ENCODE measurements around the gene CENPX.
A peak's percentile ranks its signal among the peaks of the same experiment; 100 is the strongest.

The CENPX gene

DNA sequence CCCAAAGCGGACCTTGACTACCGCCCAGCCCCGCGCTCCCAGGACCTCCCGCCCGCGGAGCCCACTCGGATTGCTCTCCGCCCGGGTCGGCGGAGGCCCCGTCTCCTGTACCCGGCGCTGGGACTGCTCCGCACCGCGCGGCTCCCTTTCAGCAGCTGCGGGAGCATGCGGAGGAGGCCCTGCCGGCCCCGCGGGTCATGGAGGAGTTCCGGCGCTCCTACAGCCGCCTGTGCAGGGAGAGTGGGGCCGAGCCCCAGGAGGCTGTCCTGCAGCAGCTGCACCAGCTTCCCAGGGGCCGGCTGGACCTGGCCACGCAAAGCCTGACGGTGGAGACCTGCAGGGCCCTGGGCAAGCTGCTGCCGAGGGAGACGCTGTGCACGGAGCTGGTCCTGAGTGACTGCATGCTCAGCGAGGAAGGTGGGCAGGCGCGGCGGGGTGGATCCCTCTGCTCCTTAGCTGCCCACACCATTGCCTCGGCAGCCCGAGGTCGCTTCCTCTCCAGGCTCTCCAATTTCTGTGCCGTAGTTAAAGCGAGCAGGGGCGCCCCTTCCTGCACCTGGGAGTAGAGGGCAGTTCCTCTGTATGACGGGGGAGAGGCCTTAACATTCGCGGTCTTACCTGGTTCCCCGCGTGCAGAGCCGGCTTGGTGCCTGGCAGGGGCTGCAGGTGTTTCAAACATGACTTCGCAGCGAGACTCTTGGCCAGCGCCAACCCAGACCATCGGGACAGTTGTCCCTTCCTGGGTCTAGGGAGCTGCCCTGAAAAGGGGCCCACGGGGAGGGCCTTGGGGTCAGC, 966 bp upstream of the CENPX start:
- peak; percentile 67 for DNase-seq (ENCODE audit: low spot score)

DNA sequence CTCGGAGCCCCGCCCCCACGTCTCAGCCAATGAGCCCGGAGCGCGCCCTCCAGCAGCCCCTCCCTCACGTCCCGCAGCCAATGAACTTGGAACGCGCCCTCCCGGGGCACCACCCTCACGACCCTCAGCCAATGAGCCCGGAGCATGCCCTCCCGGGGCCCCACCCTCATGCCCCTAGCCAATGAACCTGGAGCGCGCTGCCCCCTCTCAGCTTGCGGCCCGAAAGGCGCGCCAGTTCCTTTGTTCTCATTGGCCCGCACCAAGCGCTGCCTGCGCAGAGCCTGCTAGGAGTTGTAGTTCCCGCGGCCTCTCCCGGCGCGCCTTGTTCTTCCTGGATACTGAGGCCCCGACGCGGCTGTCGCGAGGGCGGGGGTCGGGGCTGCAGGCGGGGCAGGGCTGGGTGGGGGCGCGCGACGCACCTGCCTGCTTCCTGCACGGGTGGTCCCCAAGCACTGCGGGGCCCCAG, 336 bp upstream of the CENPX start, which contains the start of gene LRRC45:
Gene LRRC45 (plus strand): TSS at position 325 of the 466 bp plus-strand sequence. CDS start 339 bp downstream, outside the sequence.
- DNase-seq (ENCODE audit: low spot score) = peak; percentile 99

DNA sequence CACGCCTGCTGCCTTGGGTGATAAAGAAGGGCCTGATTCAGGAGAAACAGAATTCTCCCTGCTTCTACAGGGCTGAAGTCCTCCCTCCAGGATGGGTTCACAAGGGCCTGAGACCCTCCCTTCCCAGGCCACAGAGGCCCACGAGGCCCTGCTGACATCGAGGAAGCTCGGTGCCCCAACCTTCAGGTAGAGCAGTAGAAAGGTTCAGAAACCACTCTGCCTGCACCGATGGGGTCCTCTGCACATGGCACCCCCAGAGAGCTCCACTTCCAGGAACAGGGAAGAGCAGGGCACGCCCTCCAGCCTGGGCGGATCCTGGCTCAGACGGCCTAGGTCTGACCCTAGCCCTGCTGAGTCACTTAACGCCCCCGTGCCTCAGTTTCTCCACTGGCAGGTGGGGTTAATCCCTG, 773 bp downstream of the CENPX start:
- DNase-seq (ENCODE audit: low spot score) = no peak

DNA sequence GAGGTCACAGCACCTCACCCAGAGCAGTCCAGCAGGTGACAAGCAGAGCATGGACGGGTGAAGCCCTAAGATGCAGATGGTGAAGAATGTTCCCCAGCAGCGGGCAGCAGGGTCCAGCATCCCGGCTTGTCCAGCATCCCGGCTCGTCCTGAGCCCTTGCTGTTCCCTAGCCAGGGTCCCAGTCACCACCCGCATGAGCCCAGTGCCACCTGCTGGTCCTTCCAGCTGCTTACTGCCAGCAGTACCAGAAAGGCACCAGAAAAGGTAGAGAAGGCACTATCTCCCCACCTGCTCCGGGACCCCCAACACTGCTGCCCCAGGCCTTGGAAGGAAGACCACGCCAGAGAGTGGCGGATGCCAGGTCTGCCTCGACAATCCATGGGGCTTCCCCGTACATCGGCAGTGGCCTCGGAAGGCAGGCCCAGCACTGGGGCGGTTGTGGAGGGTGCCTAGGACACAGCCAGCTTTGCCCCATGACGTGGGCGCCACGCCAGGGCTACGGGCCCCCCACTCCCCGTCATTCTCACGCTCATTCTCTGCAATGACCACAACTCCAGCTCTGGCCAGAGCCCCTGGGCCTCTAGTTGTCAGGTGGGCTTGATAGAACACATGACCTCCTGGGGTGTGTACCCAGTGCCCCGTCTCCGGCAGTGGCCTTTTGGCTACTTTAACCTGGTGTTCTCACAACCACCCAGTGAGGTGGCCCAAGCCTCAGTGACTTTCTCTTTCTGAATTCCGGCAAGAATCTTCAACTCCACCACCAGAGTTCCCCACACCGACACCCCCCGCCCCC, 1.4 kb downstream of the CENPX start:
- peak; percentile 68 for DNase-seq (ENCODE audit: low spot score)

DNA sequence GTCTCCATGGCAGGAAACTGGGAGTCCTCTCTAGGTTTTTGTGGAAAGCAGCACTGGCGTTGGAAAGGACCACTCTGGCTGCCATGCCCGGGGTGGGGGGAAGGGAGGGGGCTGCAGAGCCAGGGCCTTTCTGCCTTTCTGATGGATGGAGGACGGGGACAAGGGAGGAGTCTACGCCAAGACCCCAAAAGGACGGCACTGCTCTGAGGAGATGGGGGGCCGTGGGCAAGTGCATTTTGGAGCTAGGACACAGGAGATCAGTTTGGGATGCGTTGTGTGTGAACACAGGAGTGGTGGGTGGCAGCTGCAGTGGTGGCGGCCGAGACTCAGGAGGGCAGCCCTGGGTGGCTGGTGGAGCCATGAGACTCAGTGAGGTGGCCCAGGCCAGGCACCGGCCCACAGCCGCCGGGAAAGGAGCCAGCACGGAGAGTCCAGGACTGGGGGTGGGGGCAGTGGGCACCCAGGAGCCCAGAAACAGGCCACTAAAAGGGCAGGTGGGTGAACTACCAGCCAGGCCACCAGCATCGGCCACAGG, 2.0 kb downstream of the CENPX start:
- DNase-seq (ENCODE audit: low spot score) = no peak

DNA sequence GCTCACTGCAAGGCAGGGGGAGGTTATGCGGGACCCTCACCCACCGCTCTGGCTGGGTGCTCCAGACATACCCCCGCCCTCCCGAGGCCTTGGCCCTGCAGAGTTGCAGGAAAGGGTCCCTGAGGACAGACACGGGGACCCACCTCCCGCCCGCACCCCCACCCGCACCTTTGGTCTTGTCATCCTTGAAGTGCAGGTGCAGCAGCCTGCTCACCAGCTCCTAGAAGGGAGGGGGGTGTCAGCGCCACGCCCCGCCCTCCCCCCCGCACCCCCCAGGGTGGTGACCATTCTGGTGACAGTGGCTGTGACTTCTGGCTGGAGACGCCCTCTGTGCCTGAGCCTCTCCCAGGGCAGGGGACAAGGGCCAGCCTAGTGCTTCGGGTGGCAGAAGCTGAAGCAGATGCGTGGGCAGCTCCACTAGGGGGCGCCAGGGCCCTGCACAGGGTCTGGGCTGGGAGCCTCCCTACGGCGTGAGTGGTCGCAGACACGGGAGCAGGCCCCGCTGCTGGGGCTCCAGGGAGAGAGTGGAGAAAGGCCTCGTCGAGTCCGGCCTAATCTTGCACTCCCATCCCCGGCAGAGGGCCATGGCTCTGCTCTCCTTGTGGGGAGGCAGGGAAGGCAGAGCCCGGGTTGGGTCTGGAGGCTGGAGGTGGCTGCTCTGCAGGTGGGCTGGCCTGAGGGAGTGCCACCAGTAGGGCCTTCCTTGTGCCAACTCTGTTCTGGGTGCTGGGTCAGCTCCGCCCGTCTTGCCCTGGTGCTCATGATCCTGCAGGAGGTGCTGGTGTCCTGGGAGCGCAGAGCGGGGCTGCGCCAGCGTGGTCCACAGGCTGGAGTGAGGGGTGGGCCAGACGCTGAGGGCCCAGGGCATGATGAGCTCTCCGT, 2.7 kb downstream of the CENPX start:
- peak; percentile 92 for DNase-seq (ENCODE audit: low spot score)

DNA sequence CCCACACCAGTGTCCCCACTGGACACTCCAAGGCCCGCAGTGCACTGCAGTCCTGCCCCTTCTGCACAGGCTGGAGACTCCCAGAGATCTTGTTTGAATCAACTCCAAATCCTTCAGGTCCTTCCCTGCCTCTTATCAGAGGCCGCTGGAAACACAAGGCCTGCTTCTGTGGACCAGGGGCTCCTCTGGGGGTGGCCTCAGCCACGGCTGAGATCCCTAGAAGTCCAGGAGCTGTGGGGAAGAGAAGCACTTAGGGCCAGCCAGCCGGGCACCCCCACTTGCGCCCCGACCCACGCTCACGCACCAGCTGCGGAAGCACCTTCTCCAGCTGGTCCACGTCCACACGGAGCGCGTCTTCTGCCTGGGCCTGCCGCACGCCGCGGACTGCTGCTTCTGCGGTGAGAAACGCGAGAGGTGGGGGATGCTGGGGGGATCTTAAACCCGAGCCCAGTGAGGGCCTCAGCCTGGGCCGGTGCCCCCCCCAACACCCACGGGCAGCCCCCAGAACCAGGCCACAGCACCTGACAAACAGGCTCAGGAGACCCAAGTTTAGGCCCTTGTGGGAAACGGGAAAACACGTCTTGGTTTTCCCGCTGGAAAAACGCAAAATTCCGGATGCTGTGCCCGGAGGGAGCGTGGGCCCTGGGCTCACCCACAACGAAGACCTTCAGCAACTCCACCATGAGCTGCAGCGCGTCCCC, 3.5 kb downstream of the CENPX start:
- DNase-seq (ENCODE audit: low spot score) = no peak

DNA sequence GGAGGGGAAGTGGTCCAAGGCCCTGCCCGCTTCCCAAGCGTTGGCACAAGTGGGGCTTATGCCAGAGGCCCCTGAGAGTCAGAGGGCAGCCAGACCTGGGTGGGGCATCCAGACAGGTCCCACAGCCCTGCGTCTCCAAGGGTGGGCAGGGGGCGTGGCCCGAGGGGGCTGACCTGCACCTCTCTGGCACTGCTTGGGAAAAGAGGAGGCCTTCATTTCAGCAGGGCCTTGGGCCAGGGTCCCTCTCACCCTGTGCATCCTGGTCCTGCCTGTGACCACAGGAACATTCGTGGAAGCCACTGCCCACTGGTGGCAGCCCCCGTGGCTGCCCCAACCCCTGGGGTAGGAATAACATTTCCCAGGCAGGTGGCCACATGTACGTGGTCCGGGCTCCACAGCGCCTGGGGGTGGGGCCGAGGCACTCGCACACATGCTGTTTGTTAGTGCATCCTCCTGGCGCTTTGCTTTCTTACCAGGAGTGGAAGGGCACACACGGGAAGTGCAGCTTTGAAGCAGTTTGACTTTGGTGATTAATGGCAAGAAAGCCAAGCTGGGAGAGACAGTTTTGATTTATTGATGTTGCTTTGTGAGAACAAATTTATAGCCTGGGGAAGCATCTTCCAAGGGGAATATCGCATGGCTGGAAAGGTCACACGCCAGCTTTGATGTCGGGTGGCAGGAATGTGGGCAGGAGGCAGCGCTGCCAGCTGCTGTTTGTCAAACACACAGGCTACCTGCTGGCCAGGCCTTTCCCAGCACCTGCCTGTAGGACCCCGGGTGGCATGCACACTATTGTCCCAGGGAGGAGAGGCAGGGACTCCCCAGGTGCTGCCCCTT, 4.3 kb downstream of the CENPX start:
- no peak for DNase-seq (ENCODE audit: low spot score)

DNA sequence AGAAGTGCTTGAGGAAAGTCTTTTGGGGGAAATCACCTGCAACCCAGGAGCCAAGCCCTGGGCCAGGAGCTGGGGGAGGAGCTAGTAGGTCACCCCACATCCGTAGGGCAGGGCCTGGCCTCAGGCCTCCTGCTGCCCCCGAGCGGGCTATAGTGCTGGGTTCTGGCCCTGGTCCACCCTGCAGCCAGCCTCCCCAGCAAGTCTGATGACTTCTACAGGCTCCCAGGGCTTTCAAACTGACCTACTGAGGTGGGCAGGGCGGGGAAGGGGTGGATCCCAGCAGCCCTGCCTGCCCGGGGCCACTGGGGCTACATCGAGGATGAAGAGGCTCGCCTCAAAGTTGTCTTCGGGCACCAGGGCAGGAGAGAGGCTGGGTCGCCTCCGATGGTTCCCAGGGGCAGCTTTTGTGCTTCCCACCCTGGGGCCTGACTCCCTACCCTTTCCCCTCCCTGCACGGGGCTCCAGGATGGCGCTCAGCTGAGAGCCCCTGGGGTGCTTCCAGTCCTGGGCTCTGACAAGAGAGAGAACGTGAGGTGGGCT, 5.0 kb downstream of the CENPX start:
- DNase-seq (ENCODE audit: low spot score) = no peak

DNA sequence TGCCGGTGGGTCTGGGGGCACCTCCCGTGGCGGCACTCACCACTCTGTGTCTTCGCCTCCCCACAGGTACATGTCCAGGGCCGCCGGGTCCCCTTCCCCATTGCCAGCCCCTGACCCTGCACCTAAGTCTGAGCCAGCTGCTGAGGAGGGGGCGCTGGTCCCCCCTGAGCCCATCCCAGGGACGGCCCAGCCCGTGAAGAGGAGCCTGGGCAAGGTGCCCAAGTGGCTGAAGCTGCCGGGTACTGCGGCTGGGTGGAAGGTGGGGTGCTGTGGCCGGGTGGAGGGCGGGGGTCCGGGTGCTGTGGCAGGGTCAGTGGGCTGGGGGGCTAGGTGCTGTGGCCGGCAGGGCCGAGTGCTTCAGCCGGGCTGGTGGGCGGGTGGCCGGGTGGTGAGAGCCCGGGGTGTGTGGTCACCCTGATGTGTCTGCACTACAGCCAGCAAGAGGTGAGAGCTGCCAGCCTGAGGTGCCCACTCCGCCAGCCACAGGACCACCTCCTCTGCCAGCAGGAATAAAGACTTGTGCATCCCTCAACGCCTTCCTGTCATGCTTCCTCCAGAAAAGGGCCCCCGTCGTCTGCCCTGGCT, 5.7 kb downstream of the CENPX start:
- no peak for DNase-seq (ENCODE audit: low spot score)

DNA sequence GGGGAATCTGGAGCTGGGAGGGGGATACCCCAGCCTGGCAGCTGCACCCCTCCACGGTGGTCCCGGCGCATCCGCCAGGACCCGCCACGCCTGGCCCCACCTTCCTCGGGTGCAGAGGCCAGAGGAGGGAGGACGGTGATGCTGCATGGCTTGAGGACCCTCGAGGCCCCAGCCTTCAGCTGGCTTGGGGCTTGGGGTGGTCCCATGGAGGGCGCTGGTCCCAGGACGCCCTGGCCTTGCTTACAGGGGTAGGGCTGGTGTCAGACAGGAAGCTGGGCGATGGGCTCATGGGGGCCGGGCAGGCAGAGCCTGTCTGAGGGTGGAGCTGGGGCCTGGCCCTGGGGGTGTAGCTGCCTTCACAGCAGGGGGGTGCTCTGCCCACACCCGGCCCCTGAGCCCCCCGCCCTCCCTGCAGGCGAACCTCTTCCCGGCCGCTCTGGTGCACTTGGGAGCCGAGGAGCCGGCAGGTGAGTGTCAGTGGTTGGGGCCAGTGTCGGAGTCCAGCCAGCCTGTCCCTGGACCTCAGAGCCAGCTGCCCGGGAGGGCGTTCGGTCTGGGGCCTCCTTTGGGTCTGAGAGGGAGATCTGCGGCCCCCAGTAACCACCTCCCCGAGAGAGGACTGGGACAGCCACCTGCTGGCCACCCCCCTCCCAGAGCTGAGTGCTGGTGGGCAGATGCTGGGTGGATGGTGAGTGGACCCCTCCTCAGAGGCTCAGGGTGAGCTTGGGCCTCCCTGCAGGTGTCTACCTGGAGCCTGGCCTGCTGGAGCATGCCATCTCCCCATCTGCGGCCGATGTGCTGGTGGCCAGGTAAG, 6.4 kb downstream of the CENPX start:
- DNase-seq (ENCODE audit: low spot score) = no peak

DNA sequence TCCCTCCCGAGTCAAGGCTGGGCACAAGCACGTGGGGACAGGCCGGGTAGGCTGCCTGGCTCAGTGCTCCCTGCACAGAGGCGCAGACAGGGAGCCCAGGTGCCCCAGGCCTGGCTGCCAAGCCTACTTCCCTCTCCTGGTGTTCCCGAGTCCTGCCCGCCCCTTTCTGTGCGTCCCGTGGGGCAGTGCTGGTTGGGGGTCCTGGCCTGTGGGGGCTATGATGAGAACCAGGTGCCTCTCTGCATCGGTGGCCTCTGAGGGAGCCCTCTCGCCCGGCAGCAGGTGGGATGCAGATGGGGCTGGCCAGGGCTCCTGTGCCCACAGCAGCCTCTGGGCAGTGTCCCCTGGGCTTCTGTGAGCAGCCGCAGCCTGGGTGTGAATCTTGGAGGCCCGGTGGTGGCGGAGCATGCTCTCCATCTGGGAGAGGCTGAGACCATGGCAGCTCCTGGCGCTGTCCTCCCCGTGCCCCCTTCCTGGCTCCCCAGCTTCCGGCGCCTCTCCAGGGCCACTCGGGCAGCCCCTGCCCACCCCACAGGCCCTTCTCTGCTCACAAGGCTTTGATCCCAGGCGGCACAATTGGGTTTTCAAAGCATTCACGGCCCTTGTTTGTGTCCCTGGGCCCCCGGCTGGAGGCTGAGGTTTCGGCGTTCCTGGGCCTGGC, 7.2 kb downstream of the CENPX start:
- DNase-seq (ENCODE audit: low spot score) = no peak

DNA sequence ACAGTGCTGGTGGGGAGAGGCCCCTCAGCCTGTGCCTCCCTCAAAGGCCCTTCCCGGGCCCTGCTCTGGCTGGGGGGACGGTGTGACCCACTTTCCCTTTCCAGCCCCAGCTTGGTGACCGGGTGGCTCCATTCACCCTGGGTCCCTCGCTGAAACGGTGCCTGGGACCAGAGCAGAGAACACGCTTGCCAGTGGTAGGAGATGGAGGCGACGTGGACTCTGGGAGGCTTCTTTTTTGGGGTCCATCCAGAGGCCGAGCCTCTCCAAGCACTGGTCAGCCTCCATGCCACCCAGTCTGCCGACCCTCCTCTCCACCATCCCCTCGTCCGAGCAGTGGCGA, 7.7 kb downstream of the CENPX start:
- no peak for DNase-seq (ENCODE audit: low spot score)

DNA sequence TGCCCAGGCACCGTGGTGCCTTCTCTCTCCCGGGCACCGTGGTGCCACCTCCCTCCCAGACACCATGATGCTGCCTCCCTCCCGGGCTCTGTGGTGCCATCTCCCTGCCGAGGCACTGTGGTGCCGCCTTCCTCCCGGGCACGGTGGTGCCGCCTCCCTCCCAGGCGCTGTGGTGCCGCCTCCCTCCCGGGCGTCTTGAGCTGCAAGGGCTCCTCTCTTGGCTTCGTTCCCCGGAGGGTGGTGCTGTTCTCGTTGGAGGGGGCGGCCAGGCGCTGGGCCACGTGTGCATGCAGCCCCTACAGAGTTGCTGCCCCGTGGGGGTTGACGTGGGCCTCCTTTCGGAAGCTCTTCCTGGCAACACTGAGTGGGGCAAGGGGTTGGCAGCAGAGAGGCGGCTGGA, 8.2 kb downstream of the CENPX start:
- no peak for DNase-seq (ENCODE audit: low spot score)

DNA sequence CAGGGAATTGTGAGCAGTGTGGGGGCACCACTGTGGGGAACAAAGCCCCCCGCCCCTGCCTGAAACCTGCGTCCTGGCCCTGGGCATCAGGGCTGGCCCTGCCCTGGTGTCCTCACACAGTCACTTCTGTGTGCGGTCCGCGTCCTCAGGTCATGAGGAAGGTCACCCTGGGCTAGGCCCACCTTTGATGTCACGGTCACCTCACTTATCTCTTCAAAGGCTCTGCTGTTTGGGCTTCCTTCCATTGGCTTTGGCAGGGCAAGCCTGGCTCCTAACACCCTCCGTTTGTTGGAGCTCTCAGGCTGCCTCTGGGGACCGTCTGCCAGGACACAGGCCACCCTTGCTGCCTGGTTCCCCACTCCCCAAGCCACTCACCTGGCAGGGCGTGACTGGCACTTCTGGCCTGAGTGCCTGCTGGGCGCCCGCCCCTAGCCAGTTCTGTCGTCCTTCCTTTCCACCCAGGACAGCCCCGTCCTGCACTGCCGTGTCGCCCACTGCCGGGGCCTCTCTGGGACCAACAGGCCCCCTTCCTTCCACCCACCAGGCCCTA, 8.8 kb downstream of the CENPX start:
- DNase-seq (ENCODE audit: low spot score) = no peak

DNA sequence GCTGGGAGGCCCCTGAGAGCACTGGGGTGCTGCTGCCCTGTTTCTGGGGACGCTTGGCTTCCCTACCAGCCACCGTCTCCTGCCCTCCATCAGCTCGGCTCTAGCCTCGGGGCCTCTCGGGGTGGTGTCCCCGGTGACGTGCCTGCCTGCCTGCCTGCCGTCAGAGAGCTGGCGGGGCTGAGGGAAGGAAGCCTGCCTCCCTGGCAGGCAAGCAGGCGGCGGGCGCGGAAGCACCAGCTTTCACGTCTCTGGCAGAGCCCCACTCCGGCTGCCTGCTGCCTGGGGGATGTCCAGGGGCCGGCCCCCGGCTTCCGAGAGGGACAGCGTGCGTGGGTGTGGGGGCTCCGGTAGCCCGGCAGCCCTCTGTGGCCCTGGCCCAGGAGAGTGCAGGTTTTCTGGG, 9.3 kb downstream of the CENPX start:
- no peak for DNase-seq (ENCODE audit: low spot score)

DNA sequence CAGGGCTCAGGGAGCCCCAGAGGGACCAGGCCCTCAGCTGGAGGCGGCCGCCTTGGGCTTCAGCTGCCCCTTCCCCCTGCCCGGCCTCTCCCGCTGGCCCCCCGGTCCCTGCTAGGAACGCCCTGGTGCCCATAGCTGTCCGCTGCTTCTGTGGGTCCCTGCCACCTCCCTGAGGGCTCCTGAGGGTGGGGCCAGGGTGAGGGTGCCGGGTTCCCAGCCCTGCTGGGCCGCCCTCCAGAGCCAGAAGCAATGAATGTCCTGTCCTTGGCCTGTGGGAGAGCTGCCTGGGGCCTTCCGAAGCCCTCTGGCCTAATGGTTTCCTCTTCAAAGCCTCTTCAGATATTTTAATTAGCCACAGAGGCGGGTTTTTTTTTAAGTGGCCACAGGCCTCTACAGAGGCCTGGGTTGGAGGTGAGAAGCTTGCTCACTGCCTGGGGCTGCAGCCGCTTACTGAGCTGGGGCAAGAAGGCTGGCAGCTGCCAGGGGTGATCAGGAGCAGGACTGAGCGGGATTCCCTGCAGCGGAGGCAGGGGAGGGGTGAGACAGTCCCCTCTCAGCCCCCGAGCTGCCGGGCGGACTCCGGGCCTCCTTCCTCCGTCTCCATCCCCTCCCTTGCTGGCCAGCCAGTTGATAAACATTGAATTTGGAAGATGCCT, 9.9 kb downstream of the CENPX start:
- no peak for DNase-seq (ENCODE audit: low spot score)

DNA sequence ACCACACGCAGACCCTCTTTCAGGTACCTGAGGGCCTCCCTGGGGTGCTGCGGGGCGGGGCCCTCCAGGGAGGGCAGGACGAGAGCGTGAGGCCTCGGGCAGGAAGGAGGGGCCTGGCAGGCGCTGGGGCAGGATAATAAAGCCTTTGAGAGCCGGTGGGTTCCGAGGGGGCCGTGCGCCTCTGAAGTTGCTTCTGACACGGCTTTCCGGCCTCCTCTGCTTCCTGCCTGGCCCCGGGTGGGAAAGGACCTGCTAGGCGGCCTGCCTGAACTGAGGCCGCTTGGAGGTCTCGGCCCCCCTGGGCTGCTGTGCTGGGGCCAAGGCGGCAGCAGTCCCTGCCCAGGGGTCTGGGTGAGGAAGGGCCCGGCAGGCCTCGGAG, 10.4 kb downstream of the CENPX start:
- no peak for DNase-seq (ENCODE audit: low spot score)
